ENCODE data around the gene CHST13.

- TF ChIP-seq CTCF (conservative IDR thresholded peaks at IDR 0.05) (no peak), EZH2 (IDR thresholded peaks at IDR 0.05; ENCODE audit: low read depth) (no peak)
Observed at GRCh38 chr3:126495786-126496185, 28.2 kb upstream of the CHST13 start.

Data from PC-9 (cell line).